Measurements from ENCODE around the gene AKR7A2. TPM values are rescaled to one million over a fixed set of nuclear protein-coding genes. Genes with fewer than 3 reads are reported as not detected.

Gene AKR7A2
- polyA plus RNA-seq, 1 donor (not counting 4 experiments of a cell fraction or from before 2014, with no cell fraction given), result 21.4 TPM

DNA sequence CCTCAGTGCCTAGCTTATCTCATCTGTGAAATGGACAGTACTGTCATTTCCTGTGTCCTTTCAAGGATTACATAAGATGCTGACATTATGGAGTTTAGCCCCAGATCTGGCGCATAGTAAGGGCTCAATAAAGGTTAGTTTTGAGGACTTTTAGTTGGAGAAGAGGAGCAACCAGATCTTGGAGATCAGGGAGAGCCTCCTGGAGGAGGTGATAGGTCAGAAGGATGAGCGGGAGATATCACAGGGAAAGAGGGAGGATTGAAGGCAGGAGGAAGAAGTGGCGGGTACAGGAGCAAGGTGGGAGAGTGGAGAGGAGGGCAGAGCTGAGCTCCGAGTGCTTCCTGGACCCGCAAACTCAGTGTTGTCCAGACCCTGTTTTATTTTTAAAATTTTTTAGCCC, 17.7 kb upstream of the AKR7A2 start:
- Histone ChIP-seq H3K9ac (ENCODE audit: control insufficient read depth, extremely low read depth, insufficient read depth, low read length) (no peak overlapping the region), H3K4me3 (ENCODE audit: control insufficient read depth in 2 of 3, extremely low read depth in 1 of 3, insufficient read depth in 2 of 3, low read depth in 1 of 3, low read length in 3 of 3) (no peak overlapping the region), H3K27me3 (ENCODE audit: control insufficient read depth, extremely low read depth, insufficient read depth, low read length) (no peaks in the 10 kb centered on the region), H3K9me1 (ENCODE audit: control insufficient read depth, extremely low read depth, insufficient read depth, low read length) (no peaks in the 10 kb centered on the region), H3K4me1 (ENCODE audit: control insufficient read depth, extremely low read depth, insufficient read depth, low read length) (no peaks in the 10 kb centered on the region), H2AFZ (ENCODE audit: control insufficient read depth, low read length) (no peak overlapping the region), H3K9me3 (ENCODE audit: control insufficient read depth, low read depth, low read length) (no peaks in the 10 kb centered on the region), H3K36me3 (ENCODE audit: control insufficient read depth in 2 of 2, extremely low read depth in 1 of 2, insufficient read depth in 2 of 2, low read length in 2 of 2) (peaks cover 0 to 16% of the 10 kb centered on the region in 2 experiments), H3K27ac (ENCODE audit: control insufficient read depth, insufficient read depth, low read length) (no peak overlapping the region), H4K20me1 (ENCODE audit: control insufficient read depth, extremely low read depth, insufficient read depth, low read length) (peaks cover 3% of the 10 kb centered on the region), H3K4me2 (ENCODE audit: control insufficient read depth, extremely low read depth, insufficient read depth, low read depth, low read length) (no peak overlapping the region), H3K79me2 (ENCODE audit: control insufficient read depth, insufficient read depth, low read length) (no peaks in the 10 kb centered on the region)
- DNase-seq (ENCODE audit: low read depth, low spot score) (no peak), FAIRE-seq (no peak)
- TF ChIP-seq, protein P1, sequence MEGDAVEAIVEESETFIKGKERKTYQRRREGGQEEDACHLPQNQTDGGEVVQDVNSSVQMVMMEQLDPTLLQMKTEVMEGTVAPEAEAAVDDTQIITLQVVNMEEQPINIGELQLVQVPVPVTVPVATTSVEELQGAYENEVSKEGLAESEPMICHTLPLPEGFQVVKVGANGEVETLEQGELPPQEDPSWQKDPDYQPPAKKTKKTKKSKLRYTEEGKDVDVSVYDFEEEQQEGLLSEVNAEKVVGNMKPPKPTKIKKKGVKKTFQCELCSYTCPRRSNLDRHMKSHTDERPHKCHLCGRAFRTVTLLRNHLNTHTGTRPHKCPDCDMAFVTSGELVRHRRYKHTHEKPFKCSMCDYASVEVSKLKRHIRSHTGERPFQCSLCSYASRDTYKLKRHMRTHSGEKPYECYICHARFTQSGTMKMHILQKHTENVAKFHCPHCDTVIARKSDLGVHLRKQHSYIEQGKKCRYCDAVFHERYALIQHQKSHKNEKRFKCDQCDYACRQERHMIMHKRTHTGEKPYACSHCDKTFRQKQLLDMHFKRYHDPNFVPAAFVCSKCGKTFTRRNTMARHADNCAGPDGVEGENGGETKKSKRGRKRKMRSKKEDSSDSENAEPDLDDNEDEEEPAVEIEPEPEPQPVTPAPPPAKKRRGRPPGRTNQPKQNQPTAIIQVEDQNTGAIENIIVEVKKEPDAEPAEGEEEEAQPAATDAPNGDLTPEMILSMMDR (optimal IDR thresholded peaks at IDR 0.05 in 1 of 3, IDR thresholded peaks at IDR 0.05 in 1 of 3, conservative IDR thresholded peaks at IDR 0.05 in 1 of 3; ENCODE audit: extremely low read depth in 1 of 3, insufficient read depth in 2 of 3, low read length in 3 of 3), result no peak
- no peak for TF ChIP-seq EZH2 (IDR thresholded peaks at IDR 0.05; ENCODE audit: low read length)
- dilution Hi-C loops (cut with MboI; ENCODE audit: extremely low pct_ligation_motif_present, low sequenced_read_pairs), result no loop called here

DNA sequence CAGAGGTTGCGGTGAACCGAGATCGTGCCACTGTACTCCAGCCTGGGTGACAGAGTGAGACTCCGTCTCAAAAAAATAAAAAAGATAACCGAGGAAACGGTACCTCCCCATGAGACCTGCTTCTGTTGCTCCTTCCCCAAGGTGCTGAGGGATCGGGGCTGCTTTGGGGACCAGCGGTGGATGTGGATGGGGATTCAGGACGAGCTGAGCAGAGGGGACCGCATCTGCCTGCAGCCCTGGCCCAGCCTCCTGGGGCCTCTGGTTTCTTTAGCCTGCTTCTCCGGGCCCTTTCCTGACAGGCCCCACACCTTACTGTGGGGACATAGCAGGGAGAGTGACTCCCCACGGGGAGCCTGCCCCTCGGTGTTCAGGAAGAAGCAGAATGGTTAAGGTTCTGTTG, 17.2 kb upstream of the AKR7A2 start:
- Histone ChIP-seq H3K36me3 (ENCODE audit: control insufficient read depth in 2 of 2, extremely low read depth in 1 of 2, insufficient read depth in 2 of 2, low read length in 2 of 2) (peaks cover 0 to 19% of the 10 kb centered on the region in 2 experiments), H3K27ac (ENCODE audit: control insufficient read depth, insufficient read depth, low read length) (no peak overlapping the region), H3K9me1 (ENCODE audit: control insufficient read depth, extremely low read depth, insufficient read depth, low read length) (no peaks in the 10 kb centered on the region), H3K9ac (ENCODE audit: control insufficient read depth, extremely low read depth, insufficient read depth, low read length) (no peak overlapping the region), H3K4me1 (ENCODE audit: control insufficient read depth, extremely low read depth, insufficient read depth, low read length) (no peaks in the 10 kb centered on the region), H3K4me3 (ENCODE audit: control insufficient read depth in 2 of 3, extremely low read depth in 1 of 3, insufficient read depth in 2 of 3, low read depth in 1 of 3, low read length in 3 of 3) (no peak overlapping the region), H4K20me1 (ENCODE audit: control insufficient read depth, extremely low read depth, insufficient read depth, low read length) (peaks cover 3% of the 10 kb centered on the region), H3K4me2 (ENCODE audit: control insufficient read depth, extremely low read depth, insufficient read depth, low read depth, low read length) (no peak overlapping the region), H3K79me2 (ENCODE audit: control insufficient read depth, insufficient read depth, low read length) (no peaks in the 10 kb centered on the region), H3K9me3 (ENCODE audit: control insufficient read depth, low read depth, low read length) (no peaks in the 10 kb centered on the region), H3K27me3 (ENCODE audit: control insufficient read depth, extremely low read depth, insufficient read depth, low read length) (no peaks in the 10 kb centered on the region), H2AFZ (ENCODE audit: control insufficient read depth, low read length) (no peak overlapping the region)
- dilution Hi-C loops (cut with MboI; ENCODE audit: extremely low pct_ligation_motif_present, low sequenced_read_pairs), result no loop called here
- TF ChIP-seq EZH2 (IDR thresholded peaks at IDR 0.05; ENCODE audit: low read length), result no peak
- TF ChIP-seq, protein P1 (optimal IDR thresholded peaks at IDR 0.05 in 1 of 3, IDR thresholded peaks at IDR 0.05 in 1 of 3, conservative IDR thresholded peaks at IDR 0.05 in 1 of 3; ENCODE audit: extremely low read depth in 1 of 3, insufficient read depth in 2 of 3, low read length in 3 of 3), result no peak
- DNase-seq (ENCODE audit: low read depth, low spot score) (no peak), FAIRE-seq (no peak)
